ENCODE results near the gene PSMD7.

GRCh38 chr16:74281300-74281699, 15.3 kb upstream of the PSMD7 start:
- TF ChIP-seq CTCF (IDR thresholded peaks at IDR 0.05; ENCODE audit: insufficient read depth, low read length, poor library complexity, severe bottlenecking): no peak
- no peak for TF ChIP-seq EZH2phosphoT487 (conservative IDR thresholded peaks at IDR 0.05; ENCODE audit: low read length)

Data from SU-DHL-6 (cell line).